B cell (primary cell): ENCODE data around the gene FUOM. TPM values are rescaled to one million over a fixed set of nuclear protein-coding genes. Genes with fewer than 3 reads are reported as not detected.
A peak's percentile ranks its signal among the peaks of the same experiment; 100 is the strongest.
"Not testable (repeated sequence)": the region's sequence is repeated elsewhere in the genome, so short reads cannot be mapped to it uniquely, and the experiment has no call there.

Experiments
- ATAC-seq: fragments of 200-7000 bp; cut with Tn5 transposase; one replicate; pipeline ENCODE4 v1.10.0; 2021; ENCODE audit warnings: low read depth, mild to moderate bottlenecking, moderate number of reproducible peaks, moderate library complexity
- CTCF ChIA-PET: fragments of 350-600 bp; sonication (Branson Sonifier 250); formaldehyde crosslinking; loops from one replicate; lab custom pipeline; 2021; ENCODE audit warnings: antibody characterized with exemption, inconsistent platforms; lab: Charles Lee
- POLR2A ChIA-PET: fragments of 350-600 bp; sonication (Branson Sonifier 250); formaldehyde crosslinking; loops from one replicate; lab custom pipeline; 2021; ENCODE audit warnings: antibody characterized with exemption; lab: Charles Lee
- DNase-seq: peaks from one replicate; pipeline ENCODE4 v3.0.0; 2013
- H2AFZ ChIP-seq: 2 replicates; pipeline ENCODE4 v1.6.1; 2012; ENCODE audit warnings: mild to moderate bottlenecking, low read depth, low read length; ENCODE audit not compliant: insufficient read depth, poor library complexity, severe bottlenecking
- H3K27ac ChIP-seq, 2 donors: 1 replicate in 1 of 2; 2 replicates in 1 of 2; pipeline ENCODE4 v1.5.1; 2012 to 2013; ENCODE audit warnings: low read length in 2 of 2, mild to moderate bottlenecking in 2 of 2, moderate library complexity in 1 of 2
- H3K27me3 ChIP-seq, 4 experiments: fragments of 200-600 bp in 1 of 4; sonication (generic) in 1 of 4; replicated peaks in 1 of 4; 1 replicate in 2 of 4; 2 replicates in 2 of 4; pipeline versions ENCODE4 v1.6.1 to v1.7.0; 2013 to 2016; ENCODE audit warnings: low read length in 3 of 4, mild to moderate bottlenecking in 2 of 4, mixed read lengths in 1 of 4, moderate library complexity in 1 of 4; ENCODE audit not compliant: insufficient read depth in 4 of 4, control insufficient read depth in 3 of 4; ENCODE audit errors: control extremely low read depth in 1 of 4
- H3K36me3 ChIP-seq, 2 experiments: replicated peaks in 1 of 2; 1 replicate in 1 of 2; 2 replicates in 1 of 2; pipeline versions ENCODE4 v1.6.1 to v1.7.1; 2013; ENCODE audit warnings: low read length in 1 of 2; ENCODE audit not compliant: insufficient read depth in 2 of 2, control insufficient read depth in 1 of 2; ENCODE audit errors: control extremely low read depth in 1 of 2, extremely low read depth in 1 of 2
- H3K4me1 ChIP-seq, 2 donors: fragments of 200-600 bp in 1 of 2; sonication (generic) in 1 of 2; 1 replicate in 1 of 2; 2 replicates in 1 of 2; pipeline versions ENCODE4 v1.5.1 to v1.6.1; 2013 to 2017; ENCODE audit warnings: low read length in 2 of 2; ENCODE audit not compliant: control insufficient read depth in 2 of 2, insufficient read depth in 2 of 2
- H3K4me2 ChIP-seq: replicated peaks from 2 replicates; pipeline ENCODE3; 2012; ENCODE audit warnings: mild to moderate bottlenecking, low read depth, low read length; ENCODE audit not compliant: poor library complexity, severe bottlenecking
- H3K4me3 ChIP-seq, 5 experiments: fragments of 200-600 bp in 1 of 5; sonication (generic) in 1 of 5; 1 replicate in 3 of 5; 2 replicates in 2 of 5; pipeline versions ENCODE4 v1.5.1 to v1.7.0; 2011 to 2016; ENCODE audit warnings: low read length in 4 of 5, mild to moderate bottlenecking in 4 of 5, low read depth in 2 of 5, control low read depth in 1 of 5, moderate library complexity in 1 of 5; ENCODE audit not compliant: insufficient read depth in 1 of 5; ENCODE audit errors: control extremely low read depth in 1 of 5, extremely low read depth in 1 of 5
- H3K79me2 ChIP-seq: fragments of 200-600 bp; sonication (generic); one replicate; pipeline ENCODE4 v1.6.0; 2016; ENCODE audit warnings: low read length; ENCODE audit not compliant: control insufficient read depth, insufficient read depth
- H3K9ac ChIP-seq: fragments of 200-600 bp; sonication (generic); 2 replicates; pipeline ENCODE4 v1.6.1; 2017; ENCODE audit warnings: mild to moderate bottlenecking, low read length, moderate library complexity
- H3K9me3 ChIP-seq, 3 donors: one replicate each; pipeline versions ENCODE4 v1.6.1 to v1.7.1; 2013; ENCODE audit warnings: low read length in 2 of 3; ENCODE audit not compliant: control insufficient read depth in 2 of 3, insufficient read depth in 1 of 3; ENCODE audit errors: control extremely low read depth in 1 of 3
- H4K20me1 ChIP-seq: 2 replicates; pipeline ENCODE4 v1.6.0; 2012; ENCODE audit warnings: mild to moderate bottlenecking, low read length; ENCODE audit not compliant: insufficient read depth, control insufficient read depth, poor library complexity, severe bottlenecking
- H3K27ac Mint-ChIP-seq: one replicate; pipeline ENCODE4 v1.8.0; 2021; ENCODE audit warnings: mixed read lengths
- H3K27me3 Mint-ChIP-seq: one replicate; pipeline ENCODE4 v1.8.0; 2021; ENCODE audit warnings: mixed read lengths
- H3K4me1 Mint-ChIP-seq: one replicate; pipeline ENCODE4 v1.8.0; 2021; ENCODE audit warnings: mixed read lengths
- H3K4me3 Mint-ChIP-seq: one replicate; pipeline ENCODE4 v1.8.0; 2021; ENCODE audit warnings: mixed read lengths
- H3K9me3 Mint-ChIP-seq: one replicate; pipeline ENCODE4 v1.8.0; 2022; ENCODE audit warnings: mixed read lengths; ENCODE audit not compliant: insufficient read depth
- CTCF ChIP-seq: fragments of 200-600 bp; IDR thresholded peaks from one replicate; pipeline ENCODE4 v1.8.0; 2022; ENCODE audit warnings: antibody characterized with exemption, mild to moderate bottlenecking
- EZH2 ChIP-seq: IDR thresholded peaks from 2 replicates; pipeline ENCODE4 v1.6.1; 2012; ENCODE audit warnings: borderline replicate concordance, low read depth, mild to moderate bottlenecking, moderate library complexity, low read length; ENCODE audit not compliant: insufficient read depth, poor library complexity, severe bottlenecking
- WGBS: methylation state at CpG from one replicate; pipeline ENCODE4 v1.1.5; 2013; ENCODE audit warnings: missing lambda C conversion rate; ENCODE audit not compliant: insufficient coverage; 5-methylcytosine and 5-hydroxymethylcytosine counted together
- intact Hi-C: fragments of 100-400 bp; cut with micrococcal nuclease; formaldehyde crosslinking; loops from one replicate; pipeline ENCODE4 v1.10.0; 2022
- polyA plus RNA-seq: library from polyadenylated mRNA; depleted of rRNA; stranded (reverse); fragments of >200 nt; gene quantifications from 2 replicates; pipeline ENCODE4 v1.2.3, GENCODE V29; 2012
- total RNA-seq, 2 donors: library from RNA; stranded (reverse); fragments of 120-200 nt in 1 of 2; gene quantifications; 1 replicate in 1 of 2; 2 replicates in 1 of 2; pipeline versions ENCODE4 v1.2.3 to v1.2.4, GENCODE V29; 2013 to 2022

Gene FUOM
- total and polyA plus RNA-seq, 2 donors (not counting 1 experiment from before 2014, with no cell fraction given) = 23.8 to 30.7 TPM

GRCh38 chr10:133377025-133377817 is 19.4 kb upstream of the FUOM start:
- Histone ChIP-seq H3K4me3 (no peak overlapping the region), H3K9ac (no peak overlapping the region), H4K20me1 (peaks cover 24% of the 10 kb centered on the region), H3K4me1 (peaks cover 37 to 49% of the 10 kb centered on the region in 2 donors), H2AFZ (no peak overlapping the region), H3K27ac (no peak overlapping the region), H3K4me2 (peak overlapping the region; percentile 85), H3K36me3 (peaks cover 0 to 11% of the 10 kb centered on the region in 2 experiments), H3K27me3 (no peaks in the 10 kb centered on the region), H3K79me2 (peaks cover 27% of the 10 kb centered on the region), H3K9me3 (peaks cover 0 to 3% (median 0%) of the 10 kb centered on the region in 3 donors)
- intact Hi-C loops = no loop called here
- H3K27me3 Mint-ChIP-seq = no peaks in the 10 kb centered on the region
- no peaks in the 10 kb centered on the region for H3K9me3 Mint-ChIP-seq
- ChIA-PET POLR2A (interaction anchor here (1.3 kb wide), 1 partner anchor 12 kb away, joined by 4 read pairs; no protein-coding TSS in a partner anchor), CTCF (interaction anchor here (1.3 to 1.9 kb wide), 3 partner anchors 13 to 48 kb away, joined by 3 to 7 read pairs (median 4); no protein-coding TSS in a partner anchor)
- peak overlapping the region; percentile 65 for H3K27ac Mint-ChIP-seq
- H3K4me3 Mint-ChIP-seq = peak overlapping the region; percentile 64
- DNase-seq = no peak
- ATAC-seq = no peak
- TF ChIP-seq EZH2 (no peak), CTCF (no peak)
- WGBS = 95% methylated on average over 30 of the region's 30 CpGs
- peaks cover 40% of the 10 kb centered on the region for H3K4me1 Mint-ChIP-seq

DNA sequence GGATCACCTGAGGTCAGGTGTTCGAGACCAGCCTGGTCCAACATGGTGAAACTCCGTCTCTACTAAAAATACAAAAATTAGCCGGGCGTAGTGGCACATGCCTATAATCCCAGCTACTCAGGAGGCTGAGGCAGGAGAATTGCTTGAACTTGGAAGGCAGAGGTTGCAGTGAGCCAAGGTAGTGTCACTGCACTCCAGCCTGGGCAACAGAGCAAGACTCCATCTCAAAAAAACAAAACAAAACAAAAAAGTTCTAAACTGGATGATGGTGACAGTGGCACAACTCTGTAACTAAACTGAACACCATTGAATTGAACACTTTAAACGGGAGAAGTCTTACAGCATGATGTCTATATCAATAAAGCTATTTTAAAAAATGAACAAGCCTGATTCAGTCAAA is 18.4 kb upstream of the FUOM start:
- WGBS = no CpG with 5 or more reads among the region's 5 CpGs
- H3K4me3 ChIP-seq, DNase-seq, H3K4me2 ChIP-seq, H3K36me3 ChIP-seq, intact Hi-C loops, H3K9me3 Mint-ChIP-seq, H3K27me3 Mint-ChIP-seq, POLR2A ChIA-PET, H3K27ac ChIP-seq, ATAC-seq, H2AFZ ChIP-seq, H3K27me3 ChIP-seq, H3K9ac ChIP-seq, H3K9me3 ChIP-seq: not testable (repeated sequence)
- Mint-ChIP-seq H3K4me3 (peak overlapping the region; percentile 62), H3K4me1 (peaks cover 36% of the 10 kb centered on the region), H3K27ac (peak overlapping the region; percentile 46)
- CTCF ChIA-PET = interaction anchor here (1.3 to 1.9 kb wide), 2 partner anchors 15 to 47 kb away, joined by 3 to 4 read pairs; no protein-coding TSS in a partner anchor
- Histone ChIP-seq H3K4me1 (peaks cover 31 to 46% of the 10 kb centered on the region in 2 donors), H3K79me2 (peaks cover 20% of the 10 kb centered on the region), H4K20me1 (peaks cover 22% of the 10 kb centered on the region)
